ENCODE results near the gene CD180. TPM values are rescaled to one million over a fixed set of nuclear protein-coding genes. Genes with fewer than 3 reads are reported as not detected.

Gene CD180
- total RNA-seq = 1 to 10 TPM in 2 of 5 donors, under 1 TPM in 2, not detected in 1; under 0.01 to 2.6 (median 0.77) TPM
- under 1 TPM; 0.15 to 0.37 (median 0.28) TPM for polyA plus RNA-seq
- long read RNA-seq, donor 1 = 0 reads
- long read RNA-seq, donor 2 = 0 reads
- long read RNA-seq, donor 3 = 0 reads
- long read RNA-seq, donor 4 = 0 reads
- long read RNA-seq, donor 5 = 0 reads
- long read RNA-seq, donor 6, full-length matches to known transcripts = 1 of 1 reads
- long read RNA-seq, donor 6, partial matches to known transcripts = 0 of 1 reads
- long read RNA-seq, donor 6, other reads (novel, unspliced or antisense) = 0 of 1 reads
- long read RNA-seq, donor 7 = 0 reads
- long read RNA-seq, donor 8 = 0 reads
- long read RNA-seq, donor 9 = 0 reads
- long read RNA-seq, donor 10, full-length matches to known transcripts = 1 of 1 reads
- long read RNA-seq, donor 10, partial matches to known transcripts = 0 of 1 reads
- long read RNA-seq, donor 10, other reads (novel, unspliced or antisense) = 0 of 1 reads

- no peaks in the 10 kb centered on the region for H3K27me3 ChIP-seq
- 56 to 78% (median 72%) methylated on average over 5 of the region's 5 CpGs for WGBS, 5 donors
Measured at GRCh38 chr5:67196537-67197059, at the start of gene CD180. TSS of gene CD180 (minus strand) at chr5:67196799. CDS start at chr5:67196641, 158 bp downstream.

DNA sequence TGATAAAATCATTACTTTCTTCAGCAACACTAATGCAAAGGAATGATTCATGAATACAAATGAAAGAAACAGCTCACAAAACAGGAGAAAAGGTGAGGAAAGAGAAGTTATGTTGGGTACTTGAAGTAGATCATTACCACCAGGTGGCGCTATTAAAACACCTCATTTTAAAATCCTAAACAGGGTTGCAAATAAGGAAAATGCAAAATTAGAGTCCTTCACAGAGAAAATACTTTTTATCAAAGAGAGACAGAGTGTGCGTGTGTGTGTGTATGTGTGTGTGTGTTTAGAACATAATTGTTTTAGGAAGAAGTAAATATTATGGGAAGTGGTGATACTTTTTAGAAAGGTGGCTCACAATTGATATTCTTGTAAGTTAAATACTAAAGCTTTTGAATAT, 49.5 kb upstream of the CD180 start:
- Histone ChIP-seq H3K4me1 (peaks cover 0 to 43% (median 27%) of the 10 kb centered on the region in 4 donors), H3K36me3 (no peaks in the 10 kb centered on the region), H3K27ac (peak overlapping the region in 2 of 5 donors; percentile 7 to 54), H3K4me3 (no peak overlapping the region), H3K9me3 (no peaks in the 10 kb centered on the region), H3K27me3 (no peaks in the 10 kb centered on the region)
- peak in 1 of 2 donors; percentile 89 for DNase-seq
- WGBS, 5 donors = 0 to 3% (median 1%) methylated on average over 2 of the region's 2 CpGs
- TF ChIP-seq CTCF (IDR thresholded peaks at IDR 0.05) (peak in 5 of 7 experiments; percentile 23 to 85 (median 80)), EP300 (IDR thresholded peaks at IDR 0.05) (no peak)
- intact Hi-C loops (cut with DNase I; ENCODE audit: low total_unique reads) = no loop called here

More at GRCh38 chr5:67196537-67197059, at the start of gene CD180:
- peak in 1 of 2 donors; percentile 49 for DNase-seq
- no peaks in the 10 kb centered on the region for H3K36me3 ChIP-seq
- peak within 1 kb of the TSS in 1 of 5 donors; percentile 23 for H3K27ac ChIP-seq
- TF ChIP-seq POLR2A (IDR thresholded peaks at IDR 0.05) (no peak), CTCF (IDR thresholded peaks at IDR 0.05) (no peak), POLR2AphosphoS5 (IDR thresholded peaks at IDR 0.05) (no peak), EP300 (IDR thresholded peaks at IDR 0.05) (no peak)
- intact Hi-C loops (cut with DNase I; ENCODE audit: low total_unique reads) = no loop called here
- H3K4me1 ChIP-seq = peaks cover 0 to 12% (median 7%) of the 10 kb centered on the region in 4 donors
- peak within 1 kb of the TSS in 1 of 4 donors; percentile 22 for H3K4me3 ChIP-seq
- H3K9me3 ChIP-seq = peaks cover 0 to 4% (median 0%) of the 10 kb centered on the region in 4 donors

GRCh38 chr5:67245259-67245846, 48.8 kb upstream of the CD180 start:
- DNase-seq = no peak
- H3K4me1 ChIP-seq = peaks cover 0 to 43% (median 27%) of the 10 kb centered on the region in 4 donors
- peak overlapping the region in 2 of 5 donors; percentile 7 to 54 for H3K27ac ChIP-seq
- H3K27me3 ChIP-seq = no peaks in the 10 kb centered on the region
- no peak overlapping the region for H3K4me3 ChIP-seq
- intact Hi-C loops (cut with DNase I; ENCODE audit: low total_unique reads) = no loop called here
- H3K9me3 ChIP-seq = no peaks in the 10 kb centered on the region
- TF ChIP-seq EP300 (IDR thresholded peaks at IDR 0.05) = no peak
- TF ChIP-seq POLR2AphosphoS5 (IDR thresholded peaks at IDR 0.05) = no peak
- no peak for TF ChIP-seq POLR2A (IDR thresholded peaks at IDR 0.05)
- TF ChIP-seq CTCF (IDR thresholded peaks at IDR 0.05) = no peak
- no peaks in the 10 kb centered on the region for H3K36me3 ChIP-seq
- 59 to 74% (median 65%) methylated on average over 3 of the region's 3 CpGs for WGBS, 5 donors

DNA sequence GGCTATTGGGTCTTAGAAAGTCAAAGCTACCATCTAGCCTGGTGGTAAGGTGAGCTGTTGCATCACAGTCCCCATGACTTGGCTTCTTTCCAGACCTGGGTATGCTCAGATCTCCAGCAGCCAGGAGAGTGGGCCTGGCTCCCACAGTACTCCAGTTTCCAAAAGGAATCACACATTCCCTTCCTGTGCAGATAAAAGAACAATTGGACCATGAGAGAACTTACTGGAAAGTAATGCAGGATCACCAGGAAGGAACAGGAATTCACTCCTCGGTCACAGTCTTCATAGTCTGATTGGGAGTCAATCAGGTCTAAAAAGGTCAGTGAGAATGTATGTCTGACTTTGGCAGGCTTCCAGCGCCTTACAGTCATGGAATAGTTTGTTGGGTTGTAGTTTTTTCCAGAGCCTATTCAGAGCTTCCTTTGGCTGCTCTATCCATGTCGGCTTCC, 47.8 kb upstream of the CD180 start:
- 55 to 74% (median 68%) methylated on average over 3 of the region's 3 CpGs for WGBS, 5 donors
- no peaks in the 10 kb centered on the region for H3K9me3 ChIP-seq
- peaks cover 0 to 40% (median 25%) of the 10 kb centered on the region in 4 donors for H3K4me1 ChIP-seq
- peak in 1 of 2 donors; percentile 63 for DNase-seq
- H3K27me3 ChIP-seq = no peaks in the 10 kb centered on the region
- H3K4me3 ChIP-seq = no peak overlapping the region
- H3K27ac ChIP-seq = peak overlapping the region in 1 of 5 donors; percentile 53
- intact Hi-C loops (cut with DNase I; ENCODE audit: low total_unique reads) = no loop called here
- no peaks in the 10 kb centered on the region for H3K36me3 ChIP-seq
- TF ChIP-seq POLR2AphosphoS5 (IDR thresholded peaks at IDR 0.05) (no peak), EP300 (IDR thresholded peaks at IDR 0.05) (no peak)

Data from stomach (tissue), 19 donors.